Measurements from ENCODE around the gene EPHA3. TPM values are rescaled to one million over a fixed set of nuclear protein-coding genes. Genes with fewer than 3 reads are reported as not detected.

Gene EPHA3
- total RNA-seq, 4 donors from 2014 or later: 0.36 to 1.8 (median 0.90) TPM

- in situ Hi-C loops (cut with MboI; ENCODE audit: low sequenced_read_pairs in 4 of 4): no loop called here
These were observed 364.7 kb downstream of the EPHA3 start for GRCh38 chr3:89472101-89472500.

GRCh38 chr3:89474333-89475130 lies 367.1 kb downstream of the EPHA3 start:
- Histone ChIP-seq H3K27ac (no peak overlapping the region), H3K4me3 (no peak overlapping the region), H3K27me3 (no peaks in the 10 kb centered on the region), H3K4me1 (no peaks in the 10 kb centered on the region), H3K9me3 (no peaks in the 10 kb centered on the region), H3K36me3 (no peaks in the 10 kb centered on the region)
- intact Hi-C loops (cut with DNase I; ENCODE audit: low total_unique reads) (no loop called here), in situ Hi-C loops (cut with MboI; ENCODE audit: low sequenced_read_pairs in 4 of 4) (no loop called here)
- ATAC-seq (no peak), DNase-seq (no peak)
- TF ChIP-seq POLR2A (IDR thresholded peaks at IDR 0.05) (no peak), CTCF (IDR thresholded peaks at IDR 0.05 in 4 of 5, conservative IDR thresholded peaks at IDR 0.05 in 1 of 5) (no peak)

More at GRCh38 chr3:89472101-89472500, 364.7 kb downstream of the EPHA3 start:
- Histone ChIP-seq H3K4me3 (no peak overlapping the region), H3K27ac (no peak overlapping the region), H3K27me3 (no peaks in the 10 kb centered on the region), H3K9me3 (no peaks in the 10 kb centered on the region), H3K4me1 (no peaks in the 10 kb centered on the region), H3K36me3 (no peaks in the 10 kb centered on the region)
- ATAC-seq: no peak
- TF ChIP-seq CTCF (IDR thresholded peaks at IDR 0.05 in 4 of 5, conservative IDR thresholded peaks at IDR 0.05 in 1 of 5): no peak
- intact Hi-C loops (cut with DNase I; ENCODE audit: low total_unique reads): no loop called here
- DNase-seq: no peak

GRCh38 chr3:89488800-89489580 lies 381.6 kb downstream of the EPHA3 start:
- H3K4me3 ChIP-seq: no peak overlapping the region
- H3K9me3 ChIP-seq: no peaks in the 10 kb centered on the region
- no peak for TF ChIP-seq POLR2A (IDR thresholded peaks at IDR 0.05)
- TF ChIP-seq CTCF (IDR thresholded peaks at IDR 0.05 in 4 of 5, conservative IDR thresholded peaks at IDR 0.05 in 1 of 5): no peak
- no peaks in the 10 kb centered on the region for H3K27me3 ChIP-seq
- in situ Hi-C loops (cut with MboI; ENCODE audit: low sequenced_read_pairs in 4 of 4): no loop called here
- no peaks in the 10 kb centered on the region for H3K36me3 ChIP-seq
- no peak for DNase-seq
- no peak overlapping the region for H3K27ac ChIP-seq
- H3K4me1 ChIP-seq: no peaks in the 10 kb centered on the region
- no peak for ATAC-seq
- intact Hi-C loops (cut with DNase I; ENCODE audit: low total_unique reads): no loop called here

- in situ Hi-C loops (cut with MboI; ENCODE audit: low sequenced_read_pairs in 4 of 4): no loop called here
- Histone ChIP-seq H3K4me3 (no peak overlapping the region), H3K27ac (no peak overlapping the region), H3K27me3 (no peaks in the 10 kb centered on the region), H3K9me3 (no peaks in the 10 kb centered on the region), H3K36me3 (no peaks in the 10 kb centered on the region), H3K4me1 (no peaks in the 10 kb centered on the region)
- DNase-seq: no peak
- no peak for ATAC-seq
- no peak for TF ChIP-seq CTCF (IDR thresholded peaks at IDR 0.05 in 4 of 5, conservative IDR thresholded peaks at IDR 0.05 in 1 of 5)
- TF ChIP-seq POLR2A (IDR thresholded peaks at IDR 0.05): no peak
- intact Hi-C loops (cut with DNase I; ENCODE audit: low total_unique reads): no loop called here
These were observed 382.7 kb downstream of the EPHA3 start for GRCh38 chr3:89490129-89490528.

All from gastrocnemius medialis (tissue), 4 donors.